ENCODE data around the gene ERLIN1.

ERLIN1 gene

GRCh38 chr10:100174699-100175677 is 10.8 kb downstream of the ERLIN1 start:
- in situ Hi-C loops (cut with HindIII; ENCODE audit: low sequenced_read_pairs): loop anchor here (25.0 kb wide), 1 partner anchor 313 kb away; no protein-coding TSS in a partner anchor

GRCh38 chr10:100173035-100173434 is 12.8 kb downstream of the ERLIN1 start:
- in situ Hi-C loops (cut with HindIII; ENCODE audit: low sequenced_read_pairs): no loop called here

GRCh38 chr10:100172349-100172748 is 13.5 kb downstream of the ERLIN1 start:
- in situ Hi-C loops (cut with HindIII; ENCODE audit: low sequenced_read_pairs): no loop called here

- in situ Hi-C loops (cut with HindIII; ENCODE audit: low sequenced_read_pairs): no loop called here
Observed at GRCh38 chr10:100168313-100168643, 17.6 kb downstream of the ERLIN1 start.

GRCh38 chr10:100167553-100168312 is 18.1 kb downstream of the ERLIN1 start:
- in situ Hi-C loops (cut with HindIII; ENCODE audit: low sequenced_read_pairs): no loop called here

GRCh38 chr10:100163704-100164621 is 21.9 kb downstream of the ERLIN1 start:
- in situ Hi-C loops (cut with HindIII; ENCODE audit: low sequenced_read_pairs): no loop called here

- in situ Hi-C loops (cut with HindIII; ENCODE audit: low sequenced_read_pairs): no loop called here
Observed at GRCh38 chr10:100162696-100163095, 23.1 kb downstream of the ERLIN1 start.

GRCh38 chr10:100158044-100158805 is 27.6 kb downstream of the ERLIN1 start:
- in situ Hi-C loops (cut with HindIII; ENCODE audit: low sequenced_read_pairs): no loop called here

- in situ Hi-C loops (cut with HindIII; ENCODE audit: low sequenced_read_pairs): no loop called here
Observed at GRCh38 chr10:100157156-100157555, 28.7 kb downstream of the ERLIN1 start.

GRCh38 chr10:100155936-100156335 is 29.9 kb downstream of the ERLIN1 start:
- in situ Hi-C loops (cut with HindIII; ENCODE audit: low sequenced_read_pairs): no loop called here

- in situ Hi-C loops (cut with HindIII; ENCODE audit: low sequenced_read_pairs): no loop called here
Observed at GRCh38 chr10:100154666-100155065, 31.2 kb downstream of the ERLIN1 start.

- in situ Hi-C loops (cut with HindIII; ENCODE audit: low sequenced_read_pairs): no loop called here
Observed at GRCh38 chr10:100153239-100153825, 32.5 kb downstream of the ERLIN1 start.

- in situ Hi-C loops (cut with HindIII; ENCODE audit: low sequenced_read_pairs): no loop called here
Observed at GRCh38 chr10:100151723-100152300, 34.0 kb downstream of the ERLIN1 start.

GRCh38 chr10:100148353-100149211 is 37.2 kb downstream of the ERLIN1 start:
- in situ Hi-C loops (cut with HindIII; ENCODE audit: low sequenced_read_pairs): no loop called here

- in situ Hi-C loops (cut with HindIII; ENCODE audit: low sequenced_read_pairs): no loop called here
Observed at GRCh38 chr10:100146875-100147650, 38.8 kb downstream of the ERLIN1 start.

- in situ Hi-C loops (cut with HindIII; ENCODE audit: low sequenced_read_pairs): no loop called here
Observed at GRCh38 chr10:100146398-100146797, 39.4 kb downstream of the ERLIN1 start.

- in situ Hi-C loops (cut with HindIII; ENCODE audit: low sequenced_read_pairs): no loop called here
Observed at GRCh38 chr10:100143756-100144155, 42.1 kb downstream of the ERLIN1 start.
